Stimulated activated CD4-positive, alpha-beta T cell treated with anti-CD3 and anti-CD28 coated beads, Interleukin-1b, Interleukin-23, amount 100 ng/mL, for 24 hours (primary cell): ENCODE results near the gene DNAJB2.
A peak's percentile ranks its signal among the peaks of the same experiment; 100 is the strongest.
"Not testable (repeated sequence)": the region's sequence is repeated elsewhere in the genome, so short reads cannot be mapped to it uniquely, and the experiment has no call there.

ENCODE experiments used
- DNase-seq, 4 experiments: peaks; one replicate each; pipeline ENCODE4 v3.0.0-alpha.2; 2020; ENCODE audit warnings: low read depth in 4 of 4, low spot score in 1 of 4

DNAJB2 gene

GRCh38 chr2:219284501-219285372, 5.6 kb downstream of the DNAJB2 start:
- DNase-seq: no peak

- no peak for DNase-seq
Measured at GRCh38 chr2:219285373-219285735, 6.2 kb downstream of the DNAJB2 start.

- DNase-seq: no peak
Measured at GRCh38 chr2:219285894-219286425, 6.8 kb downstream of the DNAJB2 start.

GRCh38 chr2:219286436-219287115, 7.4 kb downstream of the DNAJB2 start:
- DNase-seq: no peak

GRCh38 chr2:219287116-219287440, 7.9 kb downstream of the DNAJB2 start:
- not testable (repeated sequence) for DNase-seq

DNA sequence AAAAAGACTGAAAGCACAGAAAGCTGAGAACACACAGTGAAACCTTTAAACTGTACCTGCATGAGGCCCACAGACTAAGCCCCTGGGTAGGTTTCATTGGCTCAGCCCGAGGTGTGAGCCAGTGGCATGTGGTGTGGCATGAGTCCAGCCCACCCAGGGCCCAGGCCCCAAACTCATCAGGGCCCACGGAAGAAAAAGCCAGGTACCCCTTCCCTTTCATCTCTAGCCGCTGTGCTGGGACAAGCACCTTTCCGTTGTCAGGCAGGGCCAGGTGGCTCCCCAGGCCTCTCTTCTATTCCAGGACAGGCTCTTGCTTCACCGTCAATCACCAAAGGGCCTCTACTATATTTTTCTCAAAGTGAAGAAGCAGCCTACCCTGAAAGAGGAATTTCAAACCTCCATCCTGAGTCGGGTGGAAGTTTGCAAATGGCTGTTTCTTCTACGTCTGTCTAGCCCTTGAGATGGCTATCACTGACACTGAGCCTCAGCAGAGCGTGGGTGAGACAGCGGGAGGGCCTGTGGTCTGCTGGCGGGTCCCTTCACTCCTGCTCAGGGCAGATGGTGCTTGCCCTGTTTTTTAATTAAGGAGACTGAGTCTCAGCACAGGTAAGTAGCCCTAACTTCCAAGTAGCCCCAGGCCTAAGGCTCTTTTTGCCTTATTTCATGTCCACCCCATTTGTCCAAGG, 8.6 kb downstream of the DNAJB2 start:
- no peak for DNase-seq

DNA sequence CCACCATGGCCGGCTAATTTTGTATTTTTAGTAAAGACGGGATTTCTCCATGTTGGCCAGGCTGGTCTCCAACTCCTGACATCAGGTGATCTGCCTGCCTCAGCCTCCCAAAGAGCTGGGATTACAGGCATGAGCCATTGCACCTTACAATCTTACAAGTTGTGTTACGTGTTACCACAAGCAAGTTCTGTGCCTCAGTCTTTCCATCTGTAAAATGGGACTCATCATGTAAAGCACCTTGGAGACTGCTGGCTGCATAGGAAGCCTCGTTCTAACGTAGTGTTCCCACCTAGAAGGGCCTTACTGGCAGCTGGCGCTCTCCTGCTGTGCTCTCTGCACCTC, 10.0 kb downstream of the DNAJB2 start:
- no peak for DNase-seq

- no peak for DNase-seq
Measured at GRCh38 chr2:219289537-219290361, 10.6 kb downstream of the DNAJB2 start.

GRCh38 chr2:219290381-219291171, 11.4 kb downstream of the DNAJB2 start:
- no peak for DNase-seq

- DNase-seq: no peak
Measured at GRCh38 chr2:219291394-219291793, 12.2 kb downstream of the DNAJB2 start.

DNA sequence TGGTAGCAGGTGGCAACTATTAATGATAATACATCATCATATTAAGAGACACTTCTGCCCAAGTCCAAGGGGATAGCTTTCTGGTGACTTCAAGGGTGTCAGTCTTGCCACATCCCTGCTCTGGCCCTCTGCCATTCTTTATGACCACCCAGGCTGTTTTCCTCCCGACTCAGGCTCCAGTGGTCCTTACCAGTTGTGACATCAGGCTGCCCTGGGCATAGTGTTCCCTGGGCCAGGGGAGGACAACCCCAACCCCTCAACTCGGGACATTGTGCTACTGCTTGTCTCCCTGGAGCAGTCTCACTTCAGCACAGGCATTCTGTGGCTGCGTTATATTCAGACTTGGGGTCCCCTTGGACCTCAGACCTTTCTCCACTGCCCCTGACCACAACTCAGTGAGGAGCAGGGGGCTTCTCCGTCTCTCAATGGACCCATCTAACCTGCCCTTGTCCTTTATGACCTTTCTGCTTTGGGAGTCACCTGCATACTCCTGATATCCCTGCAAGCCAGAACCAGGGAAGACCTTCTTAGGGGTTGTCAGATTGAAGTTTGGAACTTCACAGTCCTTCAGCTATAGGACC, 12.8 kb downstream of the DNAJB2 start:
- no peak for DNase-seq

- DNase-seq: no peak
Measured at GRCh38 chr2:219292616-219293015, 13.4 kb downstream of the DNAJB2 start.

GRCh38 chr2:219293736-219294231, 14.6 kb downstream of the DNAJB2 start:
- no peak for DNase-seq

DNA sequence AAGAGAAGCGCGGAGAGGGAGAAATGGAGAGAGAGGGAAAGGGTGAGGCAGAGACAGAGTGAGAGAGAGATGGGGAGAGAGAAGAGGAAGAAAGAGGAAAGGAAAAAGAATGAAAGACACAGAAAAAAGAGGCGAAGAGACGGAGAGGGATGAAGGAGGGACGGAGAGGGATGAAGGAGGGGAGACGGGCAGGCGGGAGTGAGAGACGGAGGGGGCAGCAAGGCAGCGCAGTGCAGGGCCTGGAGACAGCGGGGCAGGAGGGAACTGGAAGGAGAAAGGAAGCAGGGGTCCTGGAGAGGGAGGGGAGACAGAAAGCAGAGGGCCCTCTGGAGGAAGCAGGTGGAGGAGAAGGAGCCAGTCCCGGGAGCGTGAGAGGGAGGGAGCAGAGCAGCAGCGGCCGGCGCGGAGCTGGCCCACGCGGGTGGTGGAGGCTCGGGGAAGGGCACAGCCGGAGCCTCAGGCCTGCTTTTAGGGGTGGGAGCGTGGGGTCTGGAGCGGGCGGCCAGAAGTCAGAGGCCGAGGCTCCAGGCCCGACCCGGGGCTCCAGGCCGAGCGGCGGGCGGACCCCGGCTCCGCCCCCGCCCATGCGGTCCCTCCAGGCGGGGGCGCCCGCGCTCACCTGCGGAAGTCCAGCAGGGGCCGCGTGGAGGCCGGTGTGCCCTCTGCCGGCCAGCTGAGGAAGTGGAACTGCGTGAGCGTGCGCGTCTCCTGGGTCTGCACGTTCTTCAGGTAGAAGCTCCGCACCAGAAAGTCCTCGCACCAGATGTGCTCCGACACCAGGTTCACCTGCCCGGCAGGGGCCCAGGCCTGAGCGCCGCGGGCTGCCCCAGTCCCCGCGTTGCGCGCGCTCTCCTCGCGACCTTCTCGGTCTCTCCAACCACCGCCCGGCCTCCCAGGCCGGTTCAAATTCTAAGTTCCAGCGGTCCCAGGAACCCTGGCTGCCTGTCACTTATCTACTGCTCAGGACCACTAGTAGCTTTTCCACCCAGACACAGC, 15.5 kb downstream of the DNAJB2 start:
- peak; percentile 70 to 82 (median 80) for DNase-seq

- DNase-seq: no peak
Measured at GRCh38 chr2:219296142-219296541, 17.0 kb downstream of the DNAJB2 start.

- no peak for DNase-seq
Measured at GRCh38 chr2:219296631-219297391, 17.6 kb downstream of the DNAJB2 start.

DNA sequence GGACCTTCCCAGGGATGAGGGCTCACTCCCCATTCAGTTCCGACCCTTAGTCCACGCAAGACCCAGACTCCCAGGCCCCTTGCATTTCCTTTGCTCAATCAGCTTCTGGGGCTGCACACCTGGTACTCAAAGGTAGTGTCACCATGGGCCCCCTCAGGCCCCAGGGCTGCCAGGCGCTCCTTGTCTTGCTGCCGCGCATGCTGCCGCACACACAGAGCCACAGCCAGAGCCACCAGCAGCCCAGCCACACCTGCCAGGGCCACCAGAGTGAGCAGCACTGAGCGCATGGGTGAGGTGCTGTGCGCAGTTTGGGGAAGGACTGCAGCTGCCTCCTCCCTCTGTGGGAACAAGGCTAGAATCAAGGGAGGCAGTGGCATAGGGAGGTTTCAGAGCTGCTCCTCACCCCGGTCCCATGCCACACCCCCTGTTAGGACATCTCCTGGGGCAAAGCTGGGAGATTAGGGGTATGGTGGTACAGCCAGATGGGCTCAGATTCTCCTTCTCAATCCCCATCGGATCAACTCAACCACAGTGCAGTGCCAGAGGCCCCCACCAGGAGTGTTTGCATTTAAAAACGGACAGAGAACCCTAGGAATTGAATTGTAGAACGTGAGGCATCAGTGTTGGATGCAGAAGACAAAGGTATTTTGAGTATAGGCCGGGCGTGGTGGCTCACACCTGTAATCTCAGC, 18.7 kb downstream of the DNAJB2 start:
- DNase-seq: no peak
